Measurements from ENCODE around the gene PARD3. TPM values are rescaled to one million over a fixed set of nuclear protein-coding genes. Genes with fewer than 3 reads are reported as not detected.

Gene PARD3
- total RNA-seq, 1 donor from 2014 or later, result 0.11 TPM

DNA sequence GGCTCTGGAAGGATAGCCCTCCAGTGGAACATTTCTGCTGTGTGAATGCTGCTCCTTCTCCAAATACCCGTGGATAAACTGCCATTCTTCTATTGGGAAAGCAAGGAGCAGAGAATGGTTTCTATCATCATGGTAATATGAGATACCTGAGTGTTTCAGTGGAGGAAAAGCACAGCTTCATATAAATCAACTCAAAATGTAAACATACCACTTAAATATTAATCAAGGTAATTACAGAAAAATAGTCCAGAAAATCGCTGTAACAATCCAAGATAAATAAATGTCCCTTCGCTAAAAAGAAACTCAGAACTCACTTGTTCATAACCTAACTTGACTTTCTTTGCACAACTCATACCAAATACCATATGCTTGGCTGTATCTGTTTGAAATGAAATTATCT, 635.8 kb downstream of the PARD3 start:
- H3K27me3 Mint-ChIP-seq, result no peaks in the 10 kb centered on the region
- H3K9me3 Mint-ChIP-seq, result peaks cover 2% of the 10 kb centered on the region
- ChIA-PET POLR2A (no interaction called here), CTCF (no interaction called here)
- no peak overlapping the region for H3K4me3 Mint-ChIP-seq
- no peak overlapping the region for H3K27ac Mint-ChIP-seq
- intact Hi-C loops (cut with micrococcal nuclease), result no loop called here
- ATAC-seq (ENCODE audit: low read depth) (no peak), DNase-seq (no peak)
- H3K36me3 Mint-ChIP-seq (ENCODE audit: low read depth), result no peaks in the 10 kb centered on the region
- no peaks in the 10 kb centered on the region for H3K4me1 Mint-ChIP-seq
- TF ChIP-seq, protein P1, sequence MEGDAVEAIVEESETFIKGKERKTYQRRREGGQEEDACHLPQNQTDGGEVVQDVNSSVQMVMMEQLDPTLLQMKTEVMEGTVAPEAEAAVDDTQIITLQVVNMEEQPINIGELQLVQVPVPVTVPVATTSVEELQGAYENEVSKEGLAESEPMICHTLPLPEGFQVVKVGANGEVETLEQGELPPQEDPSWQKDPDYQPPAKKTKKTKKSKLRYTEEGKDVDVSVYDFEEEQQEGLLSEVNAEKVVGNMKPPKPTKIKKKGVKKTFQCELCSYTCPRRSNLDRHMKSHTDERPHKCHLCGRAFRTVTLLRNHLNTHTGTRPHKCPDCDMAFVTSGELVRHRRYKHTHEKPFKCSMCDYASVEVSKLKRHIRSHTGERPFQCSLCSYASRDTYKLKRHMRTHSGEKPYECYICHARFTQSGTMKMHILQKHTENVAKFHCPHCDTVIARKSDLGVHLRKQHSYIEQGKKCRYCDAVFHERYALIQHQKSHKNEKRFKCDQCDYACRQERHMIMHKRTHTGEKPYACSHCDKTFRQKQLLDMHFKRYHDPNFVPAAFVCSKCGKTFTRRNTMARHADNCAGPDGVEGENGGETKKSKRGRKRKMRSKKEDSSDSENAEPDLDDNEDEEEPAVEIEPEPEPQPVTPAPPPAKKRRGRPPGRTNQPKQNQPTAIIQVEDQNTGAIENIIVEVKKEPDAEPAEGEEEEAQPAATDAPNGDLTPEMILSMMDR (IDR thresholded peaks at IDR 0.05), result no peak

DNA sequence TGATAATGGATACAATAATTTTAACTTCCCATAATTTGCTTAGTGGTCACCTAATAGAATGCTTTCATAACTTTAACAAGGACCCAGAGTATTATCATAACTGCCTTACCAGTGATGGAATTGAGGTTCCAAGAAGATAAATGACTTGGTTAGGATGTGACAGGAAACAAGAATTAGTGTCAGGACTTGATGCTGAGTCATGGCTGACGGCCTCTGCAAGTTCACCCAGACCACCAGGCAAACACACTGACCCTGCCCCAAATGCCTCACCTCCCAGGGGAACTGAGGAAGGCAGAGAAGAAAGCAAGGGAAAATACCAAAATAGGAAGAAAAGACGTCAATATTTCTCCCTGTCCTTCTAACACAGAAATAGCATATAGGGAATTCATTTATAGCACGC, 636.3 kb downstream of the PARD3 start:
- ChIA-PET CTCF (no interaction called here), POLR2A (no interaction called here)
- DNase-seq (no peak), ATAC-seq (ENCODE audit: low read depth) (no peak)
- Mint-ChIP-seq H3K9me3 (peaks cover 2% of the 10 kb centered on the region), H3K27me3 (no peaks in the 10 kb centered on the region), H3K4me1 (no peaks in the 10 kb centered on the region), H3K27ac (no peak overlapping the region), H3K4me3 (no peak overlapping the region), H3K36me3 (ENCODE audit: low read depth) (no peaks in the 10 kb centered on the region)
- TF ChIP-seq, protein P1 (IDR thresholded peaks at IDR 0.05), result no peak
- intact Hi-C loops (cut with micrococcal nuclease), result no loop called here

DNA sequence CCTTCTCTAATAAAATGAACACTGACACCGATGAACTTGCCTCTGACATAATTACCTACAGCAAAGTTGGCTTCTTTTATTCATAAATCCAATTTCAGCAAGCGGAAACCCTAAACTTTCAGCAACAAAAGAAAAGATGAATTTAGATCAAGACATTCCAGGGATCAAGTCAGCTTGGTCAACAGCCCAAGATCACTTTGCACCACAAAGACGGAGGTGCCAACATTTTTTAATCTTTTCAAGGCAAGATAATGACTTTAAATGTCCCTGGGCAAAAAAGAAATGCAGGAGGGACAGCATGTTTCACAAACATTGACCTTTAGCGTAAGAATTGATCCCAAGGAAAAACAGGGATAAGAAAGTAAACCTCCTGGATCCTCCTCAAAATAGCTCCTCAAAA, 636.9 kb downstream of the PARD3 start:
- Mint-ChIP-seq H3K27me3 (no peaks in the 10 kb centered on the region), H3K36me3 (ENCODE audit: low read depth) (no peaks in the 10 kb centered on the region), H3K4me3 (no peak overlapping the region), H3K4me1 (no peaks in the 10 kb centered on the region), H3K9me3 (peaks cover 2% of the 10 kb centered on the region), H3K27ac (no peak overlapping the region)
- ChIA-PET POLR2A (no interaction called here), CTCF (no interaction called here)
- ATAC-seq (ENCODE audit: low read depth) (no peak), DNase-seq (no peak)
- intact Hi-C loops (cut with micrococcal nuclease), result no loop called here
- TF ChIP-seq, protein P1 (IDR thresholded peaks at IDR 0.05), result no peak

DNA sequence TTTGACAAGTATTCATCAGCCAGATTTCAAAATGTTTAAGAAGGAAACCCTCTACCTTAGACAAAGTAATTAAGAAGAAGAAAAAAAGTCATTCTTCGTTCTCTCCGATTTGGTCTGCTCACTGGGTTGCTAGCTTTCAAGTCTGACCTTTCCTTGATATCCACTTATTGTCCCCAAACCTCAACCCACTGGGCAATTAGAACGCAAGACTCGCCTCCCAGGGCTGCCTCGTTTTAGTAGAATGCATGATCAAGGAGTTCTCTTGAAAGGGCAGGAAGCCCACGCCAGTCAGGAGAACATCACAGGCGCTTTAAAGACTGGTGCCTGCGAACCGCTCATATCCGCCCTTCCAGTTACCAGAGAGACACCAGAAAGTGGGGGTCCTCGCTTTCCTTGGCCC, 637.7 kb downstream of the PARD3 start:
- intact Hi-C loops (cut with micrococcal nuclease), result no loop called here
- ChIA-PET CTCF (no interaction called here), POLR2A (no interaction called here)
- Mint-ChIP-seq H3K36me3 (ENCODE audit: low read depth) (no peaks in the 10 kb centered on the region), H3K9me3 (no peaks in the 10 kb centered on the region), H3K4me3 (no peak overlapping the region), H3K27me3 (no peaks in the 10 kb centered on the region), H3K4me1 (no peaks in the 10 kb centered on the region), H3K27ac (no peak overlapping the region)
- ATAC-seq (ENCODE audit: low read depth) (no peak), DNase-seq (no peak)
- TF ChIP-seq, protein P1 (IDR thresholded peaks at IDR 0.05), result no peak

DNA sequence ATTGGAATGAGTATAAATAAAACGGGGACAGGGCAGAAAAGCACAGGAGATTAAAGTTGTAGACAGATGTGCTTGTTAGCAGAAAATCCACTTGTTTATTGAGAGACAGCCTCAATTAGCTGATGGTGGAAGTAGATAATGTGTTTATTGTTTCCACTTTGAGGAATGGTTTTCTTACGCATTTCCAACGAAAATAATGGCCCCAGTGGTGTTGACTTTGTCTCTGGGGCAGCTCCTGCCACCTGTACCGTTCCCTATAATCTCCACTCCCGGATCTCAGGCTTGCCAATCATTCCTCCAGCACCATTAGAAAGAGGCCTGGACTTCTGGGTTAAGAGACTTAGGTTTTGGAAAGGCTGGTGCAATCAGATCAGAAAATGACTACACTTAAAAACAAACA, 638.7 kb downstream of the PARD3 start:
- TF ChIP-seq, protein P1 (IDR thresholded peaks at IDR 0.05), result no peak
- no peaks in the 10 kb centered on the region for H3K27me3 Mint-ChIP-seq
- POLR2A ChIA-PET, result no interaction called here
- H3K36me3 Mint-ChIP-seq (ENCODE audit: low read depth), result no peaks in the 10 kb centered on the region
- H3K27ac Mint-ChIP-seq, result no peak overlapping the region
- H3K4me3 Mint-ChIP-seq, result no peak overlapping the region
- H3K4me1 Mint-ChIP-seq, result no peaks in the 10 kb centered on the region
- H3K9me3 Mint-ChIP-seq, result no peaks in the 10 kb centered on the region
- no peak for ATAC-seq (ENCODE audit: low read depth)
- CTCF ChIA-PET, result no interaction called here
- intact Hi-C loops (cut with micrococcal nuclease), result no loop called here
- no peak for DNase-seq

Data from activated B cell treated with CpG ODN at 0.5 μM for 24 hours (primary cell).